Kidney (tissue), 14 donors: ENCODE data around the gene AKAP8. TPM values are rescaled to one million over a fixed set of nuclear protein-coding genes. Genes with fewer than 3 reads are reported as not detected.
"Not testable (repeated sequence)": the region's sequence is repeated elsewhere in the genome, so short reads cannot be mapped to it uniquely, and the experiment has no call there.

Experiments used
- DNase-seq, 5 donors: peaks; one replicate each; pipeline ENCODE4 v3.0.0-alpha.2; 2013 to 2020
- FAIRE-seq: peaks from 2 replicates; lab custom pipeline; 2012; peaks lifted over from hg19 to GRCh38; lab: Jason Lieb, UNC
- H3K27ac ChIP-seq, 2 donors: one replicate each; pipeline ENCODE4 v1.7.0; 2013; ENCODE audit warnings: low read depth in 2 of 2, low read length in 2 of 2, inconsistent platforms in 1 of 2
- H3K27me3 ChIP-seq: one replicate; pipeline ENCODE4 v1.7.1; 2013; ENCODE audit warnings: low read length, inconsistent platforms; ENCODE audit not compliant: control insufficient read depth, insufficient read depth
- H3K36me3 ChIP-seq, 3 donors: one replicate each; pipeline versions ENCODE4 v1.7.0 to v1.7.1; 2013; ENCODE audit warnings: low read length in 3 of 3, control low read depth in 1 of 3, inconsistent platforms in 1 of 3; ENCODE audit not compliant: insufficient read depth in 3 of 3, control insufficient read depth in 2 of 3
- H3K4me1 ChIP-seq, 3 donors: one replicate each; pipeline versions ENCODE4 v1.7.0 to v1.7.1; 2013; ENCODE audit warnings: low read length in 3 of 3, inconsistent platforms in 1 of 3, low read depth in 1 of 3; ENCODE audit not compliant: control insufficient read depth in 2 of 3, insufficient read depth in 2 of 3
- H3K4me3 ChIP-seq, 3 donors: one replicate each; pipeline versions ENCODE4 v1.7.0 to v1.8.1; 2013; ENCODE audit warnings: low read length in 3 of 3, control low read depth in 1 of 3, inconsistent platforms in 1 of 3
- H3K9ac ChIP-seq, 3 donors: one replicate each; pipeline versions ENCODE4 v1.7.0 to v1.7.1; 2013; ENCODE audit warnings: low read length in 3 of 3, control low read depth in 1 of 3, inconsistent platforms in 1 of 3
- H3K9me3 ChIP-seq, 3 donors: one replicate each; pipeline versions ENCODE4 v1.7.0 to v1.7.1; 2013; ENCODE audit warnings: low read length in 3 of 3, control low read depth in 1 of 3, inconsistent platforms in 1 of 3; ENCODE audit not compliant: control insufficient read depth in 2 of 3, insufficient read depth in 1 of 3
- intact Hi-C: fragments of 100-400 bp; cut with DNase I; formaldehyde crosslinking; loops from one replicate; pipeline ENCODE4 v1.11.1; 2022
- polyA plus RNA-seq: library from polyadenylated mRNA; stranded (reverse); fragments of 350-450 nt; fragmentation: Illumina TruSeq; extraction: RNeasy Lipid Tissue Mini Kit (QIAGEN cat#74804); gene quantifications from one replicate; pipeline ENCODE4 v1.2.3, GENCODE V29; 2014; ENCODE audit warnings: low read depth, low replicate concordance; ENCODE audit not compliant: insufficient read depth
- total RNA-seq: library from RNA; stranded (reverse); fragmentation: NEBNext Ultra II Directional; extraction: Animal tissue kit (Norgen Biotek cat#: 25700); gene quantifications from one replicate; pipeline ENCODE4 v1.2.1, GENCODE V29; 2021
- TF ChIP-seq, protein P1 (sequence below): IDR thresholded peaks from 3 replicates; pipeline ENCODE4 v1.5.1; 2012; ENCODE audit warnings: mild to moderate bottlenecking, moderate library complexity, borderline replicate concordance; ENCODE audit not compliant: insufficient read depth; ENCODE audit errors: extremely low read depth
- donor health status: control.
- donor health status: control.
- donor health status: control.
- donor health status: control.
- donor health status: control.
- donor health status: DM: yes; HTN: yes; CAD: no.
- donor health status: Normal renal cell carcinoma (clear cell type).

The AKAP8 gene
- total and polyA plus RNA-seq, 2 donors from 2014 or later, result 11.5 to 60.2 TPM

- Histone ChIP-seq H3K27me3 (no peaks in the 10 kb centered on the region), H3K27ac (no peak overlapping the region), H3K4me3 (no peak overlapping the region), H3K9me3 (no peaks in the 10 kb centered on the region), H3K9ac (no peak overlapping the region), H3K4me1 (peaks cover 0 to 3% (median 0%) of the 10 kb centered on the region in 3 donors), H3K36me3 (peaks cover 0 to 53% (median 30%) of the 10 kb centered on the region in 3 donors)
- no peak for FAIRE-seq
- intact Hi-C loops, result no loop called here
- DNase-seq, result peak in 1 of 5 donors; percentile 1
- TF ChIP-seq, protein P1, sequence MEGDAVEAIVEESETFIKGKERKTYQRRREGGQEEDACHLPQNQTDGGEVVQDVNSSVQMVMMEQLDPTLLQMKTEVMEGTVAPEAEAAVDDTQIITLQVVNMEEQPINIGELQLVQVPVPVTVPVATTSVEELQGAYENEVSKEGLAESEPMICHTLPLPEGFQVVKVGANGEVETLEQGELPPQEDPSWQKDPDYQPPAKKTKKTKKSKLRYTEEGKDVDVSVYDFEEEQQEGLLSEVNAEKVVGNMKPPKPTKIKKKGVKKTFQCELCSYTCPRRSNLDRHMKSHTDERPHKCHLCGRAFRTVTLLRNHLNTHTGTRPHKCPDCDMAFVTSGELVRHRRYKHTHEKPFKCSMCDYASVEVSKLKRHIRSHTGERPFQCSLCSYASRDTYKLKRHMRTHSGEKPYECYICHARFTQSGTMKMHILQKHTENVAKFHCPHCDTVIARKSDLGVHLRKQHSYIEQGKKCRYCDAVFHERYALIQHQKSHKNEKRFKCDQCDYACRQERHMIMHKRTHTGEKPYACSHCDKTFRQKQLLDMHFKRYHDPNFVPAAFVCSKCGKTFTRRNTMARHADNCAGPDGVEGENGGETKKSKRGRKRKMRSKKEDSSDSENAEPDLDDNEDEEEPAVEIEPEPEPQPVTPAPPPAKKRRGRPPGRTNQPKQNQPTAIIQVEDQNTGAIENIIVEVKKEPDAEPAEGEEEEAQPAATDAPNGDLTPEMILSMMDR, result no peak
Observed at GRCh38 chr19:15367439-15367838, 12.1 kb downstream of the AKAP8 start.

DNA sequence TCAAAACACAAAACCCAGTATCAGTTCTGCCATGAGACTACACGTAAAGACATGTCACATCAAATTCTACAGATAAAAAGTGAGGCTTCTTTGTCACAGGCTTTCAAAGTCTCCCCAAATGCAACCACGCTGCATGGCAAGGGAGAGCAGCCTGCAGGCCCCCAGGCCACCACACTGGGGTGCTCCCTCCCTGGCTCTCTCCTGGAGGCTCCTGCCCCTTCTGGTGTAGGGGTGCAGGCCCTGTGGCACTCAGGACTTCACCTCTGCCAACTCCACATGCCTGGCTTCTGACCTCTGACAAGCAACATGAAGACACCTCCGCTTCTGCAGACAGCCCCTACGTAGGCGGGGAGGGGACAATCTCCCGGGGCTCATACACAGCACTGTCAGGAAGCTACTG is 14.3 kb downstream of the AKAP8 start:
- no peaks in the 10 kb centered on the region for H3K9me3 ChIP-seq
- H3K27ac ChIP-seq, result no peak overlapping the region
- DNase-seq (no peak), FAIRE-seq (no peak)
- TF ChIP-seq, protein P1, result no peak
- no peaks in the 10 kb centered on the region for H3K27me3 ChIP-seq
- intact Hi-C loops, result no loop called here
- H3K9ac ChIP-seq, result no peak overlapping the region
- H3K4me3 ChIP-seq, result no peak overlapping the region
- H3K36me3 ChIP-seq, result peaks cover 5 to 50% (median 36%) of the 10 kb centered on the region in 3 donors
- H3K4me1 ChIP-seq, result peaks cover 0 to 3% (median 0%) of the 10 kb centered on the region in 3 donors

- H3K9me3 ChIP-seq, FAIRE-seq, H3K27ac ChIP-seq, H3K4me3 ChIP-seq, intact Hi-C loops, H3K27me3 ChIP-seq, H3K9ac ChIP-seq, H3K4me1 ChIP-seq: not testable (repeated sequence)
- DNase-seq, result peak in 1 of 5 donors; percentile 10
- peaks cover 6 to 44% (median 38%) of the 10 kb centered on the region in 3 donors for H3K36me3 ChIP-seq
Observed at GRCh38 chr19:15363791-15364190, 15.8 kb downstream of the AKAP8 start.

GRCh38 chr19:15363048-15363447 is 16.5 kb downstream of the AKAP8 start:
- H3K27me3 ChIP-seq, FAIRE-seq, H3K4me3 ChIP-seq, DNase-seq, H3K9me3 ChIP-seq, H3K4me1 ChIP-seq, intact Hi-C loops, H3K27ac ChIP-seq, H3K9ac ChIP-seq: not testable (repeated sequence)
- peaks cover 9 to 44% (median 42%) of the 10 kb centered on the region in 3 donors for H3K36me3 ChIP-seq

GRCh38 chr19:15360015-15360414 is 19.6 kb downstream of the AKAP8 start:
- H3K27me3 ChIP-seq, H3K4me3 ChIP-seq, H3K9me3 ChIP-seq, H3K9ac ChIP-seq, H3K27ac ChIP-seq, intact Hi-C loops, FAIRE-seq, H3K4me1 ChIP-seq: not testable (repeated sequence)
- peaks cover 9 to 41% (median 37%) of the 10 kb centered on the region in 3 donors for H3K36me3 ChIP-seq
- DNase-seq, result peak in 1 of 5 donors; percentile 5
